Cardiac fibroblast (primary cell): Measurements from ENCODE around the gene TCHH.
A peak's percentile ranks its signal among the peaks of the same experiment; 100 is the strongest.

Experiments
- DNase-seq, 2 donors: peaks; one replicate each; pipeline versions ENCODE4 v3.0.0 to v3.0.0-alpha.2; 2010; ENCODE audit warnings: low read depth in 2 of 2
- H3K4me3 ChIP-seq, 2 donors: replicated peaks in 1 of 2; 1 replicate in 1 of 2; 2 replicates in 1 of 2; pipeline ENCODE4 v1.5.1; 2011; ENCODE audit warnings: low read depth in 2 of 2, low read length in 2 of 2, mild to moderate bottlenecking in 2 of 2, moderate library complexity in 1 of 2
- TF ChIP-seq, protein P1 (sequence below): IDR thresholded peaks from one replicate; pipeline ENCODE4 v1.5.1; 2011; ENCODE audit warnings: low read depth, mild to moderate bottlenecking, low read length, inconsistent platforms

The TCHH gene

DNA sequence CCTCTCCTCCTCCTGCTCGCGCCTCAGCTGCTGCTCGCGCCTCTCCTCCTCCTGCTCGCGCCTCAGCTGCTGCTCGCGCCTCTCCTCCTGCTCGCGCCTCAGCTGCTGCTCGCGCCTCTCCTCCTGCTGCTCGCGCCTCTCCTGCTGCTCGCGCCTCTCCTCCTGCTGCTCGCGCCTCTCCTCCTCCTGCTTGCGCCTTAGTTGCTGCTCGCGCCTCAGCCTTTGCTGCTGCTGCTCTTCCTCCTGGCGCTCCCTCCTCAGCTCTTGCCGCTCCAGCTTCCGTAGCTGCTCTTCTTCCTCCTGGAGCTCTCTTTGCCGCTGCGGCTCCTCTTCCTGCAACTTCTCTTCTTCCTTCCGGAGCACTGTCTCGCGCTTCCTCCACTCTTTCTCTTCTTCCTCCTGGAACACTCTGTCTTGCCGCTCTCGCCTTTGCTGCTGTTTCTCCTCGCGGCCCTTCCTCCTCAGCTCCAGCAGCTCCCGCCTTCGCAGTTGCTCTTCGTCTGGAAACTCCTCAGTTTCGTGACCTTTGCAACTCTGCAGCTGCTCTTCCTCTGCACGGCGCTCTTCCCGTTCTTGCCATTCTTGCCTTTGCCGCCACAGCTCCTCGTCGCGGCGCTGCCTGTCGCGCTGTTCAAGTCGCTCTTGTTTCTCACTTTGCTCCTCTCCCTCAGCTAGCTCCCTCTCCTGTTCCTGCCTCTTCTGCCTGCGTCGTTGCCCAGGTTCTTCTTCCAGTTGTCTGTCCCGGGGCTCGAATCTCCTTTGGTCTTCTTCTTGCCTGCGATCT lies 3.0 kb downstream of the TCHH start:
- TF ChIP-seq, protein P1, sequence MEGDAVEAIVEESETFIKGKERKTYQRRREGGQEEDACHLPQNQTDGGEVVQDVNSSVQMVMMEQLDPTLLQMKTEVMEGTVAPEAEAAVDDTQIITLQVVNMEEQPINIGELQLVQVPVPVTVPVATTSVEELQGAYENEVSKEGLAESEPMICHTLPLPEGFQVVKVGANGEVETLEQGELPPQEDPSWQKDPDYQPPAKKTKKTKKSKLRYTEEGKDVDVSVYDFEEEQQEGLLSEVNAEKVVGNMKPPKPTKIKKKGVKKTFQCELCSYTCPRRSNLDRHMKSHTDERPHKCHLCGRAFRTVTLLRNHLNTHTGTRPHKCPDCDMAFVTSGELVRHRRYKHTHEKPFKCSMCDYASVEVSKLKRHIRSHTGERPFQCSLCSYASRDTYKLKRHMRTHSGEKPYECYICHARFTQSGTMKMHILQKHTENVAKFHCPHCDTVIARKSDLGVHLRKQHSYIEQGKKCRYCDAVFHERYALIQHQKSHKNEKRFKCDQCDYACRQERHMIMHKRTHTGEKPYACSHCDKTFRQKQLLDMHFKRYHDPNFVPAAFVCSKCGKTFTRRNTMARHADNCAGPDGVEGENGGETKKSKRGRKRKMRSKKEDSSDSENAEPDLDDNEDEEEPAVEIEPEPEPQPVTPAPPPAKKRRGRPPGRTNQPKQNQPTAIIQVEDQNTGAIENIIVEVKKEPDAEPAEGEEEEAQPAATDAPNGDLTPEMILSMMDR = no peak
- H3K4me3 ChIP-seq = peak overlapping the region; percentile 15 to 36
- peak; percentile 16 to 22 for DNase-seq

DNA sequence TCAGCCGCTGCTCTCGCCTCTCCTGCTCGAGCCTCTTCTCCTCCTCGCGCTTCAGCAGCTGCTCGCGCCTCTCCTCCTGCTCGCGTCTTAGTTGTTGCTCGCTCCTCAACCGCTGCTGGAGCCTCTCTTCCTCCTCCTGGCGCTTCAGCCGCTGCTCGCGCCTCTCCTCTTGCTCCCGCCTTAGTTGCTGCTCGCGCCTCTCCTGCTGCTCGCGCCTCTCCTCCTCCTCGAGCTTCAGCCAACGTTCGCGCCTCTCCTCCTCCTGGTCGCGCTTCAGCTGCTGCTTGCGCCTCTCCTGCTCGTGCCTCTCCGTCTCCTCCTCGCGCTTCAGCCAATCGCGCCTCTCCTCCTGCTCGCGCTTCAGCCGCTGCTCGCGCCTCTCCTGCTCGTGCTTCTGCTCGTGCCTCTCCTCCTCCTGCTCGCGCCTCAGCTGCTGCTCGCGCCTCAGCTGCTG lies 3.7 kb downstream of the TCHH start:
- TF ChIP-seq, protein P1 = no peak
- peak in 1 of 2 donors; percentile 38 for DNase-seq
- H3K4me3 ChIP-seq = peak overlapping the region; percentile 50 to 54

DNA sequence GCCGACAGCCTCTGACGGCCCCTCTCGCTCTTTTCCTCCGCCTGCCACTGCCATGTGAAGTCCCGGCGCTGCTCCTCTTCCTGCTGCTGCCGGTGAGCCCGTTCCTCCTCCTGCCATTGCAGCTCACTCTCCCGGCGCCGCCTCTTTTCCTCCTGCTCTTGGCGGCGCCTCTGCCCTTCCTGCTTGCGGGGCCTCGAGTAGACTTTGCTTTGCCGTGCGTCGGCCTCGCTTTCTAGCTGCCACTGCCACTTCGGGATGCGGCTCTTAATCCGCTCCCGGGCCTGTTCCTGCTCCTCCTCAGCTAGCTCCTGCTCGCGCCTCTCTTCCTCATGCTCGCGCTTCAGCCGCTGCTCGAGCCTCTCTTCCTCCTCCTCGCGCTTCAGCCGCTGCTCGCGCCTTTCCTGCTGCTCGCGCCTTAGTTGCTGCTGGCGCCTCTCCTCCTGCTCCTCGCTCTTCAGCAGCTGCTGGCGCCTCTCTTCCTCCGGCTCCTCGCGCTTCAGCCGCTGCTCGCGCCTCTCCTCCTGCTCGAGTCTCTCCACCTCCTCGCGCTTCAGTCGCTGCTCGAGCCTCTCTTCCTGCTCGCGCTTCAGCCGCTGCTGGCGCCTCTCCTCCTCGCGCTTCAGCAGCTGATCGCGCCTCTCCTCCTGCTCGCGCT lies 4.3 kb downstream of the TCHH start:
- TF ChIP-seq, protein P1 = no peak
- peak overlapping the region; percentile 50 to 54 for H3K4me3 ChIP-seq
- DNase-seq = peak; percentile 54 to 65

DNA sequence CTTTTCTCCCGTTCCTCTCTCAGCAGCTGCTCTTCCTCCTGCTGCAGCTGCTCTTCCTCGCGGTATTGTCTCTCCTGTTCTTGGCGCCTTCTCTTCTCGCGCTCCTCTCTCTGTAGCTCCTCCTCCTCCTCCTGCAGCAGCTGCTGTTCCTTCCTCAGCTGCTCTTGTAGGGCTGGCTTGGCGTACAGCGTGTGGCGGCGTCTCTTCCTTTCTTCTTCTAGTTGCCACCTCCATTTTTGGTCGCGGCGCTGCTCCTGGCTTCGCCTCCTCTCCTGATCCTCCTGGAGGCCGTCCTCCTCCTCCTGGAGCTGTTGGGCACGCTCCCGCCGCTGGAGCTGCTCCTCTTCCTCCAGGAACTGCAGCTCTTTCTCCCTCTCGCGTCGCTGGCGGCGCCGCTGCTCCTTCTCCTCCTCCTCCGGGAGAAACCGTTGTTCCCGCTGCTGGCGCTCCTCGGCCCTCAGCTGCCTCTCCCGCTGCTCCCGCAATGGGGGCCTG lies 4.8 kb downstream of the TCHH start:
- peak overlapping the region; percentile 50 to 54 for H3K4me3 ChIP-seq
- peak; percentile 38 to 65 for DNase-seq
- TF ChIP-seq, protein P1 = no peak

DNA sequence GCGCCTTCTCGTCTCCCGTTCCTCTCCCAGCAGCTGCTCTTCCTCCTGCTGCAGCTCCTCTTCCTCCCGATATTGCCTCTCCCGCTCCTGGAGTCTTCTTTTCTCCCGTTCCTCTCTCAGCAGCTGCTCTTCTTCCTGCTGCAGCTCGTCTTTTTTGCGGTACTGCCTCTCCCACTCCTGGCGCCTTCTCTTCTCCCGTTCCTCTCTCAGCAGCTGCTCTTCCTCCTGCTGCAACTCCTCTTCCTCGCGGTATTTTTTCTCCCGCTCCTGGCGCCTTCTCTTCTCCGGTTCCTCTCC lies 5.3 kb downstream of the TCHH start:
- DNase-seq = no peak
- TF ChIP-seq, protein P1 = no peak
- H3K4me3 ChIP-seq = peak overlapping the region; percentile 50 to 54

DNA sequence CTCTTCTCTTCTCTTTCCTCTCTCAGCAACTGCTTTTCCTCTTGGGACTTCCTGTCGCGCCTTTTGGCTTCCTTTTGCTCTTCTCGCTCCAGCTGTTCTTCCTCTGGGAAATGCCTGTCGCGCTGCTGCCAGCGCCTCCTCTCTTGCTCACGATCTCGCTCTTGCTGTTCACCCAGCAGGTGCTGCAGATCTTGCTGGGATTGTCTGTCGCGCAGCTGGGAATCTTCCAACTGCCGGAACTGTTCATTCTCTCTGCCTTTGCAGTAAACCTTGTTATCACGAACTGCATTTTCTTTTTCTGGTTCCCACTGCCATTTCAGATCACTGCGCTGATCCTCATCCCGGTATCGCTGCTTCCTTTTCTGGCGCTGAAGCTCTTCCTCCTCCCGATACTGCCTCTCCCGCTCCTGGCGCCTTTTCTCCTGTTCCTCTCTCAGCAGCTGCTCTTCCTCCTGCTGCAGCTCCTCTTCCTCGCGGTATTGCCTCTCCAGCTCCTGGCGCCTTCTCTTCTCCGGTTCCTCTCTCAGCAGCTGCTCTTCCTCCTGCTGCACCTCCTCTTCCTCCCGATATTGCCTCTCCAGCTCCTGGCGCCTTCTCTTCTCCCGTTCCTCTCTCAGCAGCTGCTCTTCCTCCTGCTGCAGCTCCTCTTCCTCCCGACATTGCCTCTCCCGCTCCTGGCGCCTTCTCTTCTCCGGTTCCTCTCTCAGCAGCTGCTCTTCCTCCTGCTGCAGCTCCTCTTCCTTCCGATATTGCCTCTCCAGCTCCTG lies 5.8 kb downstream of the TCHH start:
- peak in 1 of 2 donors; percentile 25 for DNase-seq
- TF ChIP-seq, protein P1 = no peak
- H3K4me3 ChIP-seq = peak overlapping the region; percentile 50 to 54
